ENCODE data around the gene RAB44. TPM values are rescaled to one million over a fixed set of nuclear protein-coding genes. Genes with fewer than 3 reads are reported as not detected.
A peak's percentile ranks its signal among the peaks of the same experiment; 100 is the strongest.

Gene RAB44
- total RNA-seq, 1 experiment from 2014 or later: not detected

- Histone ChIP-seq H3K4ac (ENCODE audit: low read depth, low read length) (no peak overlapping the region), H3K27me3 (ENCODE audit: insufficient read depth, low read length) (peaks cover 5% of the 10 kb centered on the region; the same call in 1 of the 2 replicates), H3K56ac (ENCODE audit: insufficient read length, low read depth, low read length) (no peak overlapping the region), H3K9me3 (ENCODE audit: control insufficient read depth, low read depth, low read length) (no peaks in the 10 kb centered on the region), H3K4me2 (ENCODE audit: insufficient read depth, insufficient read length, low read length) (peak overlapping the region; percentile 44), H2BK12ac (ENCODE audit: insufficient read length, low read depth, low read length) (no peak overlapping the region), H4K8ac (replicated peaks; ENCODE audit: insufficient read length, low read depth, low read length) (no peak overlapping the region), H2AK5ac (ENCODE audit: insufficient read length, low read length) (no peak overlapping the region), H3K23ac (ENCODE audit: insufficient read length, low read depth, low read length) (no peak overlapping the region), H3K79me2 (ENCODE audit: insufficient read depth, low read length) (no peaks in the 10 kb centered on the region), H3K9ac (ENCODE audit: extremely low read depth, insufficient read length, low read length) (no peak overlapping the region), H3K4me1 (ENCODE audit: insufficient read depth, low read length) (peaks cover 6% of the 10 kb centered on the region; the same call in 1 of the 2 replicates), H3K27ac (ENCODE audit: insufficient read length, low read depth, low read length) (no peak overlapping the region), H2BK5ac (ENCODE audit: insufficient read length, low read length) (no peak overlapping the region), H3T11ph (ENCODE audit: low read length) (no peak overlapping the region), H2BK20ac (ENCODE audit: low read depth, low read length, poor library complexity, severe bottlenecking) (no peak overlapping the region), H4K91ac (ENCODE audit: insufficient read length, low read depth, low read length) (no peak overlapping the region), H3K79me1 (ENCODE audit: insufficient read depth, low read depth, low read length, poor library complexity, severe bottlenecking) (no peaks in the 10 kb centered on the region), H2AFZ (ENCODE audit: low read length) (no peak overlapping the region), H3K14ac (ENCODE audit: insufficient read depth, low read length) (0 out of 2 replicates have a peak overlapping the region, but pooled peaks have one; percentile 82), H3K23me2 (ENCODE audit: insufficient read length, low read depth, low read length, poor library complexity, severe bottlenecking) (peaks cover 14% of the 10 kb centered on the region), H4K20me1 (ENCODE audit: control insufficient read depth, insufficient read depth, insufficient read length) (no peaks in the 10 kb centered on the region), H2BK120ac (ENCODE audit: low read depth, low read length, poor library complexity, severe bottlenecking) (no peak overlapping the region), H4K5ac (ENCODE audit: insufficient read length, low read depth, low read length) (no peak overlapping the region), H3K18ac (ENCODE audit: insufficient read length, low read depth, low read length) (peak overlapping the region; percentile 86), H2BK15ac (ENCODE audit: low read depth, low read length) (no peak overlapping the region)
- WGBS (ENCODE audit: extremely low coverage, insufficient read length, low lambda C conversion rate): no CpG with 5 or more reads among the region's 10 CpGs
- Mint-ChIP-seq H3K36me3 (ENCODE audit: insufficient read depth in 1 of 3, low read depth in 3 of 3) (no peaks in the 10 kb centered on the region), H3K9me3 (no peaks in the 10 kb centered on the region; a peak in 2 of 5 replicates), H3K4me3 (peak overlapping the region; percentile 58 to 74), H3K4me1 (peaks cover 44 to 47% of the 10 kb centered on the region in 2 experiments), H3K27ac (peak overlapping the region in 1 of 3 experiments; percentile 40; a peak in 2 of 7 replicates), H3K27me3 (ENCODE audit: low read depth) (peaks cover 24% of the 10 kb centered on the region)
- no peak for TF ChIP-seq CTCF (conservative IDR thresholded peaks at IDR 0.05)
- DNase-seq: no peak
These were observed 19.7 kb upstream of the RAB44 start for GRCh38 chr6:36677753-36678487.
